GM19467 (cell line): ENCODE results near the gene NACC2.
"Not testable (repeated sequence)": the region's sequence is repeated elsewhere in the genome, so short reads cannot be mapped to it uniquely, and the experiment has no call there.

Source experiments
- ATAC-seq: cut with Tn5 transposase; IDR thresholded peaks from one replicate; pipeline ENCODE4 v1.9.1; 2021; ENCODE audit warnings: mild to moderate bottlenecking, moderate library complexity; ENCODE audit not compliant: unreplicated experiment

NACC2 gene

GRCh38 chr9:136082496-136083361 lies 12.4 kb downstream of the NACC2 start:
- ATAC-seq, result no peak

GRCh38 chr9:136081826-136082495 lies 13.1 kb downstream of the NACC2 start:
- no peak for ATAC-seq

GRCh38 chr9:136081113-136081825 lies 13.8 kb downstream of the NACC2 start:
- no peak for ATAC-seq

- ATAC-seq, result no peak
Measured at GRCh38 chr9:136080716-136081112, 14.4 kb downstream of the NACC2 start.

DNA sequence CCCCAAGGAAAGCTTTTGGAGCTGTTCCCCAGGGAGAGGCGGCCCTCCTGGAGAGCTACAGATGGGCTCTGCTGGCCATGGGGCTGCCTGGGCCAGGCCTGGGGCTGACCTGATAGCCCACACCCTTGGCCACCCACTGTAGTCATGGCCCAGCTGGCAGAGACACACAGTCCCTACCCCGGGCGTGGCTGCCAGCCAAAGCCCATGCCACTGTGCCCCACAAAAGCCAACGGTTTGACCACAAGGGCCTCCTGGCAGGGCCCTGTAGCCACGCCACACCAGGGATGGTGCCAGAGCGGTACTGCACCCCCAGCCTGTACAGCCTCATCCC lies 15.2 kb downstream of the NACC2 start:
- ATAC-seq, result no peak

GRCh38 chr9:136079211-136079915 lies 15.7 kb downstream of the NACC2 start:
- ATAC-seq, result no peak

- no peak for ATAC-seq
Measured at GRCh38 chr9:136078498-136079011, 16.5 kb downstream of the NACC2 start.

GRCh38 chr9:136078024-136078423 lies 17.1 kb downstream of the NACC2 start:
- ATAC-seq, result no peak

DNA sequence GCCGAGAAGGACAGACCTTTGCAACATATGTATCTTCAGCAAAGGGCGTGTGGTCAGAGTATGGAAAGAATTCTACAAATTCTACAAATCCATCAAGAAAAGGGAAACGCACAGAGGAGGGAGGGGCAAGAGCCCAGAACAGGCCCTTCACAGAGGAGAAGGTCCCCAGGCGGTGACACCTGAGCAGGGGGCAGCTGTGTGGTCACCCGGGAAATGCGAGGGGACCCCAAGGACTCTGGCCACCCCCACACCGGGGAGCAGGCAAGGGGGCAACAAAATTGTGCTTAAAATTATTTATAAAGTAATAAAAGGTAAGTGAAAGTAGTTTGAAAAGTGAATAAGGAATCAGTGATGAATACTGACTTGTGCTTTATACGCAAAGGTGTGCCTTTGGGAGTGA lies 17.6 kb downstream of the NACC2 start:
- ATAC-seq, result no peak

GRCh38 chr9:136075881-136076678 lies 19.0 kb downstream of the NACC2 start:
- no peak for ATAC-seq

GRCh38 chr9:136075134-136075841 lies 19.8 kb downstream of the NACC2 start:
- ATAC-seq, result no peak

DNA sequence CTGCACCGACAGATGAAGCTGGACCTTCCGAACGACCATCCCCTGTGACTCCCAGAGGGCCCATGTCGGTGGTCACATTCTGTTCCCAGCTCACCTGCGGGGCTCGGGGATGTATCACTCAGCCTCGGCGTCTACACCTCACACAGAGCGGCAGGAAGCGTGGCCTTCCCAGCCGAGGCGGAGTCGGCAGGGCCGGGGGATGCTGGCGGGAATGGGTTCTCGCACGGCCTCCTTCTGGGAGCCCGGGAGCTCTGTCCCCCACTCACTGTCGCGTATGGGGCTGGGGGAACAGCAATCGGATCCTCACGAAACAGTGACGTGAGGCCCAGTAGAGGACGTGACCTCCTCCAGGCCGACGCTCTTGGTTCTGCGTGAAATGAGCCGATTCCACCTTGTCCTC lies 20.4 kb downstream of the NACC2 start:
- ATAC-seq, result no peak

- ATAC-seq, result no peak
Measured at GRCh38 chr9:136062657-136063439, 32.2 kb downstream of the NACC2 start.

DNA sequence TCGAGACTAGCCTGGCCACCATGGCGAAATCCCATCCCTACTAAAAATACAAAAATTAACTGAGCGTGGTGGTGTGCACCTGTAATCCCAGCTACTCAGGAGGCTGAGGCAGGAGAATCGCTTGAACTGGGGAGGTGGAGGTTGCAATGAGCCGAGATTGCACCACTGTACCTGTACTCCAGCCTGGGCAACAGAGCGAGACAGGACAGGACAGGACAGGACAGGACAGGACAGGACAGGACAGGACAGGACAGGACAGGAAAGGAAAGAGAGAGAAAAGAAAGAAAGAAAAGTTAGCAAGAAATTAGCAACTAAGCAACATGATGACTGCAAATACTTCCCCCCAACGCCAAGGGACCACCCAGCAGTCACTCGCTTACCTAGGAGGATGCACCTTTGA lies 33.2 kb downstream of the NACC2 start:
- not testable (repeated sequence) for ATAC-seq

DNA sequence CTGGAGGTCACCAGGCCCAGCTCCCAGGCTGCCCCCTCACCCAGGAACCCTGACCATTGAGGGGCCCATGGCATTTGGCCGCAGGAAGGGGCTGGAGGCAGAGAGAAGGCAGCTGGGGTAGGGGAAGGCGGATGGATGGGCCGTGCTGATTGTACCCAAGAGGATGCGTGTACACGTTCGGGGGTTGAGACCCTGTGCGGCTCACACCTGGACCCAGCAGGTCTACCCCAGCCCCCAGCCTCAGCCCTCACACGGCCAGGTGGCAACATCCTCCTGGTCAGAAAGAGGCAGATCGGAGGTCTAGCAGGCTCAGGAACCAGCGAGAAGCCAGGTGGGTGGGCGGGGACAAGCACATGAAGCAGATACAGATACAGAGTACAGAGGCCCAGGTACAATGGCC lies 33.7 kb downstream of the NACC2 start:
- no peak for ATAC-seq

GRCh38 chr9:136060671-136061371 lies 34.3 kb downstream of the NACC2 start:
- ATAC-seq, result no peak

DNA sequence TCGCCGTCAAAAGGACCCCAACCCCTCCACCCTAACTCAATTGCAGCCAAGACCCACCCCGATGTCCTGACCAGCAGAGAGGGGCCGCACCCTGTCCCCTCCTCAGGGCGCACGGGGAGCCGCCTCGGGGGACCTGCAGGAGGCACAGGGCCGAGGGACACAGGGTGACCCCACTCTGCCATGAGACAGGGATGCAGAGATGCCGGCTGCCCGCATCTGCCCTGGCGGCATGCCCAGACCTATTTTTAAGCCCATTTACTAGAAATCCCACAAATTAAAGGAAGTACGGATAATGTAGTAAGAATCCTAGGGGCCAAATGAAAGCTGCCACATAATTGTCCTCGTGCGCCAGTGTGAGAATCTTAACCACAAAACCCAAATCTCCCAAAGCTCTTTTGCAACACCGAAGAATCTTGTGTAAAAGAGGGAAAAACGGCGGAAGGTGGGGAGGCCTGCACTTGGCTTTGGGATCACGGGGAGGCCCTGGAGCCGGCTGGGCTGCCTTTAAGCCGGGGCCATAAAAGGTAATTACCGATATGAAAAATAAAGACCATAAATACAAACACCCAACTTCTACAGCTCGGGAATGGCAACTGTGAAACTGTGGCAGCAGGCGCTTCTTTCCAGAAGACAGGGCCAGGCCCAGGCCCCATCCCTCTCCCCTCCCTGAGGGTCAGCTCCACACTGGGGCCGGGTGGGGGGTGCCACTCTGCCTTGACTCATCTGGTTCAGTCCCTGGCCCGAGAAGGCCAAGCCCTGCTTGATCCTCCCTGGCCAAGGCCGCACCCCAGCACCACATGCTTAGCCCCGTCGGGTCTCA lies 35.0 kb downstream of the NACC2 start:
- ATAC-seq, result no peak
